ENCODE data around the gene OR5AP2.
"Not testable (repeated sequence)": the region's sequence is repeated elsewhere in the genome, so short reads cannot be mapped to it uniquely, and the experiment has no call there.

Gene OR5AP2

DNA sequence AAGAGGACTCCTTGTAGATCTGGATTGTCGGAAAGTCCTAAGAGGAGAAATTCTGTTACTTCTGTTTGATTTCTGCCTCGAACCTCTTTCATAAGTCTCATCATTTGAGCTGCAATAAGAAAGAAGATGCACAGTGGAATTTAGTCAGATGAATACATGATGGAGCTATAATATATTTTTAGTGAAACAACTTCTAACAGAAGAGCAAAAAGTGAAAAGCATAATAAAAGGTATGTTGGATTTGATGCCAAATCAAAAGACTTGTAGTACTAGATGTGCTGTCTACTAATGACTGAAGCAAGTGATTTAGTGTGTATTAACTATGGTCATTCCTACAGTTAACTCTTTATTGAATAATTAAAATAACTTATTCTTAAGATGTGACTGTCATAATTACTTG lies at the start of gene OR5AP2:
TSS of gene OR5AP2 (minus strand) at position 101 of the 400 bp plus-strand sequence. CDS start at position 101, 0 bp downstream.
- DNase-seq = no peak

DNA sequence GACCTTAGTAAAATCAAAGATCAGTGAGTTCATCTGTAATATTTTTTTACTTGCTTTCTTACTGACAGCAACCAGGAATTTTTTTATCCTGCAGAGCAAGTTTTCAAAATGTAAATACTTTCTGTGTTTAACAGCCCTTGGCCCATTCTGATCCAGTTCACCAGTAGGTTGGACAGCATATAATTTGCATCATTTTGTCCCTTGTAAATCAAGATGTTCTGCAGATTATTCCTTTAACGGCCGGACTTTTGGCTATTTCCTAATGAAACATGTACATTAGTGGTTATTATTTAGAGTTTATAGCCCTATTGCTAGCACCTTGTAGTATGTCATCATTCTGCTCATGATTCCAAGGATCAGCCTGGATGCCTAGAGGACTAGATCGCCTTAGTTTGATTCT lies 48.9 kb upstream of the OR5AP2 start:
- not testable (repeated sequence) for DNase-seq

DNA sequence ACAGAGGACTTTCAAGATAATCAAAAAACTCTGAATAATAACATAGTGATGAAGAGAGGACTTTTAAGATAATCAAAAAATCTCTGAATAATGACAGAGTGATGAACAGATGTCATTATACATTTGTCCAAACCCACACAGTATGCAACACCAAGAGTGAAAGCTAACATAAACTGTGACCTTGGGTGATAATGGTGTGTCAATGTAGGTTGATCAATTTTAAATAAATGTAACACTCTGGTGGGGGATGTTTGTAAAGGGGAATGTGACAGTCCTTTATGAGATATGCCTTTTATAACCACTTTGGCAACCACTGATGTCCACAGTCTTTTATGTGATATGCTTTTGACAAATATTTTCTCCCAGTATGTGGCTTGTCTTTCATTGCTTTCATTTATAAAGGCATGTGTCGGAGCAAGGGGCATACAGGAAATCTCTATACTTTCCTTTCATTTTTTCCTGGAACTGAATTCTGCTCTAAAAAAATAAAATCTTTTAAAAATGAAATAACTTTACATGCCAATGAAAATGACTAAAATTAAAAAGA lies 46.4 kb upstream of the OR5AP2 start:
- no peak for DNase-seq

DNA sequence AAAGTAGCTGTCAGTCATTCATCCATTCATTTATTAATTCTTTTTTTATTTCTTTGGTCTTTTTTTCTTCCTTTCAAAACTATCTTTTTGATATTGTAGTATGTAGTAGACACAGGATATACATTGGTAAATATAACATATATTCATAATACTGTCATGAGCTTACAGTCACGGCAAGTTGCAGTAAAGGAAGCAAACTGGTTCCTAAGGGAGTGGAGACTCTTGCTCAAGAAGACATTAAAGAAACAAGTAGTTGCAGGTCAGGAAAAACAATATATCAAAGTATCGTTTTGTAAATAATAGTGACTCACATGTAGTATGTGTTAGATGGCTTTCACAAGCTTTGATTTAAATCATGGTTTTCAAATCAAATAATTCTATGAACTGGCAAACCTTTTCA lies 28.7 kb upstream of the OR5AP2 start:
- DNase-seq = no peak

DNA sequence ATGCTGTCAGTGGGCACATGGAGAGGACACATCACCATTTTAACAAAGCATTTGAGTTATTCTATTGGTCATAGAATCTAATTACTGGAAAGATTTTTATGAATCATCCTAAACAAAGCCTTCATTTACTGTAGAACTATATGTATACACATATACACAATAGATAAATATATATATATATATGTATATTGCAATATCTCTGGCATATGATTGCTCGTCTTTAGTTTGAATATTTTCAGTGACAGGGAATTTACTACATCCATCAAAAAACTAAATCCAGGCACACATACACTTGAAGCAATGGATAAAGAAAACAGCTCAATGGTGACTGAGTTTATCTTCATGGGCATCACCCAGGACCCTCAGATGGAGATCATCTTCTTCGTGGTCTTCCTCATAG lies 21.1 kb upstream of the OR5AP2 start, which contains the start of gene OR5AR1:
TSS of gene OR5AR1 (plus strand) at position 301 of the 400 bp plus-strand sequence. CDS start at position 301, 0 bp downstream.
- DNase-seq = no peak

DNA sequence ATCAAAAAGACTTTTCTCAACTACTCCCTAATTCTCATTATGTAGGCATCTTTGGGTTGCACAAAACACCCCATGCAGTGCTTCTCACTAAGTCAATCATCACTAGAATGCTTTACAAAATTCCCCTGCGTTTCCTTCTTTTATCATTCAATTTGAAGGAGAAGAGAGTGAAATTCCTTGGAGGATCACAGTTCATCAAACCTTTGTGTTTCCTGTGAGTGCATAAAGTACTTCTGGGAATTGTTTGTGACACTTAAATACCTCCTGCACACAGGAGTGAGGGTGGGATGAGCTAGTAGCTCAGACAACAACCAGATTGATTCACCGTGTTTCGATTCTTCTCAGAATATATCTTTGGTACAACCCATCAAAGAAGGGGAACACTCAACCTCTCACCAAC lies 17.5 kb upstream of the OR5AP2 start:
- DNase-seq = no peak

DNA sequence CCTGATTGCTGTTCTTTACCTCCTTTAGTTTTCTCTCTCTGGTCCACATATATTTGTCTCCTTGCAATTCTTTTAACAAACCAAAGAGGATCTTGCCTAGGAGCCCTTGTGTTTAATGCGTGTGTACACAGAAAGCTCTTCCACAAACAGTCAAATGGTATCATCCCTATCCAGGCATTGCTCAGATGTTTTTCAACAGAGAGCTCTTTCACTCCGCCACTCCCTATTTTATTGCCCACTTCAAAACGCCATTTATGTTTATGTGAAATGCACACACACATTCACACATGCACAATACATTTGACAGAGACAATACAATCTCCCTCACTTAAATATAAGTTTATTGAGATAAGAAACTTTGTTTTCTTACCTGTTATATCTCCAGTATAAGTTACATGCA lies 4.7 kb downstream of the OR5AP2 start:
- no peak for DNase-seq

DNA sequence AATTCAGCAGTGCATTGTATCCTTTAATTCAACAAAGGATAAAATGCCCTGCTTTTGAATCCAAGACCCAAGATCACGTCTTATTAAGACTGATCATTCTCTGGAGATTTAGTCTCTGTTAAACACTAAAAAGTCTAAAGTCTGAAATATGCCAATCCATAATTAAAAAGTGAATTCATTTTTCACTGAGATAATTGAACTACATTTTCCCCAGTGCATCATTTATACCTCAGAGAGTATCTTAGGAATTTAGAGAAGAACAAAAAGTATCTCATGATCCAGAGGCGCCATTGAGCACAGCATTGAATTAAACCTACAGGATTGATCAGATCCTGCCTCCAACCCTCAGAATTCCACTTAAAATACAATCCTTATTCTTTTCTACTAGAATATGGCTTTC lies 5.4 kb downstream of the OR5AP2 start:
- DNase-seq = no peak

DNA sequence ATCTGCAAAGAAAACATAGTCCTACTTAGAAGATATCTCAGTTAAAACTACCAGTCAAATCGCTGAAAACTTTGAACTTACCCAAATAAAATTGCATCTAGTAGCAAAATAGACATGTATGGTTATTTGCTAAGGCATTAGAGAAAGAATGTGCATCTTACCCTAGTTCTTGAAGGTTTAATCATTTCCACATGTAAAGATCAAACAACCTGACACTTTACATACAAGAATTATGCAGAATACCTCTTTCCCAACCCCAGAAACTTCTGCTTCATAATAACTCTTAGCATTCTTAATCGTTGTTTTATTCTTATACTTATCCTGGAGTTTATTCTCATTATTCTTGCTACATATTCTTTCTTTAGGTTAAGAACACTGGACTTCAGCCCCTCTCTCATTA lies 9.9 kb downstream of the OR5AP2 start:
- DNase-seq = no peak

DNA sequence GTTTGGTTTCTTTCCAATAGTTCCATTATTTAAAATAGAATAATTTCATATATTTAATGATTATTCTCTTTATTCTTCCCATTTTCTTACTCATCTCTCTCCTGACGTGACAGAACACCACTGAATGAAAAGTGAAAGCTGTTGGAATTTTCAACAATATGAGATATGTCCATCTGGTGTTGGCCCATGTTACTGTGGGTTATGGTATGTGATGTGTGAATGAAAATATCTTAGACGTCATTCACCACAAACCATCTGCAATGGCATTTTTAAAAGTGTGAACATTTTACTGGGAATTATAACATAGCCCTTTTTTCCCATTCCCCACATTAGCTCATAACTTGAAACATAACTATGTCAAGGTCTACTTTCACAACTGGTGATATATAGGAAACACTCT lies 16.3 kb downstream of the OR5AP2 start:
- DNase-seq = no peak

DNA sequence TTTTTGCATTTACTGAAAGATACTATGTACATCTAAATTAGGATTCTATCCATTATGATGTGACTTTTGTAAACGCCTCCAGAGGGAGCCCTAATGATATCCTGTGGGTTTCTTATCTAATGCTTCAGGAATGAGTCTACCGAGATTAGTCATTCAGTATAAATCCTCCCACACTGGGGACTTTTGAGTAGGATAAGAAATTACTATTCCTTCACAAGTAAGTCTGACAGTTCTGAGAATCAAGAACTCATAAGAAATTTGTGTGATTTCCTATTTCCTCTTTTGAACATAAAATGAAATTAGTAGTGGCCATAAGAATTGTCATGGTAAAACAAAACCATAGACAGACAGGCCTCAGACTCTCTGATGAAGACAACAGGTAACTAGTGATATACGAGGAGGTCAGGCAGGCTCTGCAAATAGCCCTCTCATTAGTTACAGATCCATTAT lies 17.6 kb downstream of the OR5AP2 start:
- DNase-seq = no peak

DNA sequence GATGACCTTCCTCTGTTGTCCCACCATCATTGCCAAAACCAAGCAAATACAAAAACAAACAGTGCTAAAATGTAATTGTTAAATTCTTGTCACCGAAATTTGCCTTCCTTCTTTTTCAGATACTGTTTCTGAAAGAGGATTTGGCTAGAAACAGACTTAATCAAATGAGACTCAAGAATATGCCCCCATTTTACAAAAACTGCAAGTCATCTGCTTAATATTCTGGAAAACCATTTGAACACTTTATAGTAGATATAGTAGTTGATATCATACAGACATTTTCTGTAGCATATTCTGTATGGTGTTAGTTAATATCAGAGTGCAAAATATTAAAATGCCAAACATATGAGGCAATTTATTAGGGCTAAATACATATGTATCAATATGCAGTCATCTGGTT lies 31.1 kb downstream of the OR5AP2 start:
- DNase-seq = no peak

DNA sequence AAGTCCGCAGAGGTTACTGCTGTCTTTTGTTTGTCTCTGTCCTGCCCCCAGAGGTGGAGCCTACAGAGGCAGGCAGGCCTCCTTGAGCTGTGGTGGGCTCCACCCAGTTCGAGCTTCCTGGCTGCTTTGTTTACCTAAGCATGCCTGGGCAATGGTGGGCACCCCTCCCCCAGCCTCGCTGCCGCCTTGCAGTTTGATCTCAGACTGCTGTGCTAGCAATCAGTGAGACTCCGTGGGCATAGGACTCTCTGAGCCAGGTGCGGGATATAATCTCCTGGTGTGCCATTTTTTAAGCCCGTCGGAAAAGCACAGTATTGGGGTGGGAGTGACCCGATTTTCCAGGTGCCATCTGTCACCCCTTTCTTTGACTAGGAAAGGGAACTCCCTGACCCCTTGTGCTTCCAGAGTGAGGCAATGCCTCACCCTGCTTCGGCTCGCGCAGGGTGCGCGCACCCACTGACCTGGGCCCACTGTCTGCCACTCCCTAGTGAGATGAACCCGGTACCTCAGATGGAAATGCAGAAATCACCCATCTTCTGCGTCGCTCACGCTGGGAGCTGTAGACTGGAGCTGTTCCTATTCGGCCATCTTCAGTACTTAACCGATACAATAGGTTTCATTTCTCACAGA lies 50.0 kb downstream of the OR5AP2 start:
- DNase-seq = not testable (repeated sequence)

Data from CD4-positive, alpha-beta T cell treated with Interleukin-17A for 1 hour (primary cell).